Measurements from ENCODE around the gene RABGAP1.

Gene RABGAP1

GRCh38 chr9:122961139-122961538, 20.3 kb downstream of the RABGAP1 start:
- TF ChIP-seq ZNF274 (IDR thresholded peaks at IDR 0.05; ENCODE audit: low read depth, low read length), result no peak
- H3K4me3 ChIP-seq (ENCODE audit: low read length), result no peak overlapping the region

GRCh38 chr9:122975196-122975595, 34.4 kb downstream of the RABGAP1 start:
- no peak overlapping the region for H3K4me3 ChIP-seq (ENCODE audit: low read length)
- no peak for TF ChIP-seq ZNF274 (IDR thresholded peaks at IDR 0.05; ENCODE audit: low read depth, low read length)

- H3K4me3 ChIP-seq (ENCODE audit: low read length), result no peak overlapping the region
- TF ChIP-seq ZNF274 (IDR thresholded peaks at IDR 0.05; ENCODE audit: low read depth, low read length), result no peak
These were observed 37.8 kb downstream of the RABGAP1 start for GRCh38 chr9:122978601-122979000.

GRCh38 chr9:122986010-122986409, 45.2 kb downstream of the RABGAP1 start:
- H3K4me3 ChIP-seq (ENCODE audit: low read length), result no peak overlapping the region
- TF ChIP-seq ZNF274 (IDR thresholded peaks at IDR 0.05; ENCODE audit: low read depth, low read length), result no peak

GRCh38 chr9:122988141-122988540, 47.3 kb downstream of the RABGAP1 start:
- H3K4me3 ChIP-seq (ENCODE audit: low read length), result no peak overlapping the region

GRCh38 chr9:122988920-122989621, 48.3 kb downstream of the RABGAP1 start:
- H3K4me3 ChIP-seq (ENCODE audit: low read length), result no peak overlapping the region
- TF ChIP-seq ZNF274 (IDR thresholded peaks at IDR 0.05; ENCODE audit: low read depth, low read length), result no peak

More at GRCh38 chr9:122988141-122988540, 47.3 kb downstream of the RABGAP1 start:
- TF ChIP-seq ZNF274 (IDR thresholded peaks at IDR 0.05; ENCODE audit: low read depth, low read length), result no peak

- TF ChIP-seq ZNF274 (IDR thresholded peaks at IDR 0.05; ENCODE audit: low read depth, low read length), result no peak
- H3K4me3 ChIP-seq (ENCODE audit: low read length), result no peak overlapping the region
These were observed 50.6 kb downstream of the RABGAP1 start for GRCh38 chr9:122991370-122991830.

GRCh38 chr9:122996586-122996985, 55.8 kb downstream of the RABGAP1 start:
- TF ChIP-seq ZNF274 (IDR thresholded peaks at IDR 0.05; ENCODE audit: low read depth, low read length), result no peak
- H3K4me3 ChIP-seq (ENCODE audit: low read length), result no peak overlapping the region

GRCh38 chr9:122998448-122998847, 57.6 kb downstream of the RABGAP1 start:
- no peak for TF ChIP-seq ZNF274 (IDR thresholded peaks at IDR 0.05; ENCODE audit: low read depth, low read length)

GRCh38 chr9:123000371-123001068, 59.7 kb downstream of the RABGAP1 start:
- TF ChIP-seq ZNF274 (IDR thresholded peaks at IDR 0.05; ENCODE audit: low read depth, low read length), result no peak

More at GRCh38 chr9:122998448-122998847, 57.6 kb downstream of the RABGAP1 start:
- no peak overlapping the region for H3K4me3 ChIP-seq (ENCODE audit: low read length)

GRCh38 chr9:123002754-123003153, 61.9 kb downstream of the RABGAP1 start:
- no peak for TF ChIP-seq ZNF274 (IDR thresholded peaks at IDR 0.05; ENCODE audit: low read depth, low read length)
- no peak overlapping the region for H3K4me3 ChIP-seq (ENCODE audit: low read length)

More at GRCh38 chr9:123000371-123001068, 59.7 kb downstream of the RABGAP1 start:
- no peak overlapping the region for H3K4me3 ChIP-seq (ENCODE audit: low read length)

GRCh38 chr9:123003466-123003865, 62.6 kb downstream of the RABGAP1 start:
- no peak for TF ChIP-seq ZNF274 (IDR thresholded peaks at IDR 0.05; ENCODE audit: low read depth, low read length)

GRCh38 chr9:123005964-123006363, 65.1 kb downstream of the RABGAP1 start:
- no peak for TF ChIP-seq ZNF274 (IDR thresholded peaks at IDR 0.05; ENCODE audit: low read depth, low read length)

More at GRCh38 chr9:123003466-123003865, 62.6 kb downstream of the RABGAP1 start:
- H3K4me3 ChIP-seq (ENCODE audit: low read length), result no peak overlapping the region

GRCh38 chr9:123007269-123007668, 66.4 kb downstream of the RABGAP1 start:
- no peak for TF ChIP-seq ZNF274 (IDR thresholded peaks at IDR 0.05; ENCODE audit: low read depth, low read length)
- no peak overlapping the region for H3K4me3 ChIP-seq (ENCODE audit: low read length)

More at GRCh38 chr9:123005964-123006363, 65.1 kb downstream of the RABGAP1 start:
- no peak overlapping the region for H3K4me3 ChIP-seq (ENCODE audit: low read length)

- H3K4me3 ChIP-seq (ENCODE audit: low read length), result no peak overlapping the region
- no peak for TF ChIP-seq ZNF274 (IDR thresholded peaks at IDR 0.05; ENCODE audit: low read depth, low read length)
These were observed 68.1 kb downstream of the RABGAP1 start for GRCh38 chr9:123008909-123009308.
